ENCODE results near the gene TMEM164.

- TF ChIP-seq CTCF (conservative IDR thresholded peaks at IDR 0.05; ENCODE audit: low read depth in 2 of 2) (no peak), CREB1 (CRISPR knock-in tag; IDR thresholded peaks at IDR 0.05; ENCODE audit: low read depth) (no peak), POLR2AphosphoS5 (IDR thresholded peaks at IDR 0.05; ENCODE audit: low read depth) (no peak), EZH2 (IDR thresholded peaks at IDR 0.05; ENCODE audit: low read depth, unreplicated experiment) (no peak), REST (IDR thresholded peaks at IDR 0.05; ENCODE audit: unreplicated experiment) (no peak), JUNB (IDR thresholded peaks at IDR 0.05; ENCODE audit: unreplicated experiment) (no peak), EZH2phosphoT487 (IDR thresholded peaks at IDR 0.05; ENCODE audit: unreplicated experiment) (no peak), NANOG (IDR thresholded peaks at IDR 0.05; ENCODE audit: borderline replicate concordance) (no peak), ZNF114 (CRISPR knock-in tag; IDR thresholded peaks at IDR 0.05) (no peak)
Observed at GRCh38 chrX:110021258-110022022, 18.5 kb downstream of the TMEM164 start.
